H1 (cell line): ENCODE data around the gene NXPH4. TPM values are rescaled to one million over a fixed set of nuclear protein-coding genes. Genes with fewer than 3 reads are reported as not detected.

Experiments
- ATF2 ChIP-seq: IDR thresholded peaks from 2 replicates; pipeline ENCODE4 v1.6.1; 2012; ENCODE audit warnings: low read length, inconsistent platforms
- BACH1 ChIP-seq: IDR thresholded peaks from 2 replicates; pipeline ENCODE4 v1.6.1; 2012; ENCODE audit warnings: low read length, improper control_type of control experiment
- CHD1 ChIP-seq: IDR thresholded peaks from 2 replicates; pipeline ENCODE4 v1.6.1; 2012; ENCODE audit warnings: low read depth, low read length, improper control_type of control experiment
- CHD7 ChIP-seq: fragments of 300-600 bp; sonication (generic); IDR thresholded peaks from 2 replicates; pipeline ENCODE4 v1.7.1; 2012; ENCODE audit warnings: low read length, moderate library complexity, mild to moderate bottlenecking, inconsistent platforms; ENCODE audit not compliant: insufficient replicate concordance
- KDM4A ChIP-seq: IDR thresholded peaks from one replicate; pipeline ENCODE4 v1.7.1; 2012; ENCODE audit warnings: low read depth, mild to moderate bottlenecking, moderate library complexity, low read length, inconsistent platforms; ENCODE audit not compliant: severe bottlenecking
- KDM5A ChIP-seq: fragments of 200-600 bp; IDR thresholded peaks from 2 replicates; pipeline ENCODE4 v1.7.1; 2012; ENCODE audit warnings: mild to moderate bottlenecking, low read length, inconsistent platforms, mixed read lengths
- NRF1 ChIP-seq: IDR thresholded peaks from 2 replicates; pipeline ENCODE4 v1.6.1; 2011; ENCODE audit warnings: mild to moderate bottlenecking, low read depth, low read length, improper control_type of control experiment
- RNF2 ChIP-seq: fragments of 200-900, 300-1000 bp; sonication (generic); IDR thresholded peaks from 2 replicates; pipeline ENCODE4 v1.7.1; 2016; ENCODE audit warnings: borderline replicate concordance, low read depth, mild to moderate bottlenecking, antibody characterized with exemption, low read length; ENCODE audit not compliant: poor library complexity, severe bottlenecking; ENCODE audit errors: missing control alignments
- SP2 ChIP-seq: IDR thresholded peaks from 2 replicates; pipeline ENCODE4 v1.6.1; 2012; ENCODE audit warnings: mild to moderate bottlenecking, low read length, inconsistent platforms
- TAF7 ChIP-seq: optimal IDR thresholded peaks from 2 replicates; pipeline ENCODE3; 2011; ENCODE audit warnings: low read depth, mild to moderate bottlenecking, inconsistent platforms, low read length, moderate library complexity, borderline replicate concordance
- polyA plus RNA-seq, 7 experiments: library from polyadenylated mRNA; depleted of rRNA in 3 of 7; stranded (reverse) in 5 of 7; unstranded in 2 of 7; fragments of >200 nt in 5 of 7; fragments of 200-250 nt in 2 of 7; gene quantifications; 1 replicate in 5 of 7; 2 replicates in 1 of 7; 4 replicates in 1 of 7; pipeline versions ENCODE4 v1.2.1 to v1.2.3, GENCODE V29; 2011 to 2013; ENCODE audit warnings: missing spikeins in 2 of 7, mixed read lengths in 2 of 7
- total RNA-seq: library from RNA; stranded (reverse); fragmentation: NEBNext Ultra II Directional; extraction: Animal tissue kit (Norgen Biotek cat#: 25700); gene quantifications from 2 replicates; pipeline ENCODE4 v1.2.1, GENCODE V29; 2021

Gene NXPH4
- total and polyA plus RNA-seq, 2 of the 8 experiments (the other 6 are each of a cell fraction or from before 2014, with no cell fraction given), result 0.92 to 1.7 TPM

GRCh38 chr12:57203791-57204190, 12.8 kb upstream of the NXPH4 start (continued):
- TF ChIP-seq CHD7 (no peak), ATF2 (no peak), CHD1 (no peak), SP2 (no peak), NRF1 (no peak), RNF2 (no peak), KDM5A (no peak), TAF7 (no peak), KDM4A (no peak), BACH1 (no peak)
